ENCODE data around the gene MYL2.

DNA sequence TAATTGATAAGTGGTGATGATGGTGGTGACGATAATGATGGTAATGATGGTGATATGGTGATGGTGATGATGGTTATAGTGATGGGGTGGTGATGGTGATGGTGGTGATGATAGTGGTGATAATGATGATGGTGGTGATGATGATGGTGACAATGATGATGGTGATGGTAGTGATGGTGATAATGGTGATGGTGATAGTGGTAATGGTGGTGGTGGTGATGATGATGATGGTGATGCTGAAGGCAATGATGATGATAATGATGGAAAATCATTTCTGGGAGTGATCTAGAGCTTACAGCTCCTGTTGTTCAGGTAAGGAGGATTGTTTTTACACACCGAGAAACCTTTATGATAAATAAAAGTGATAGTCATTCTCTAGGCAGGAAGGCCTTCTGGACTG lies 39.7 kb downstream of the MYL2 start:
- TF ChIP-seq, protein P1, sequence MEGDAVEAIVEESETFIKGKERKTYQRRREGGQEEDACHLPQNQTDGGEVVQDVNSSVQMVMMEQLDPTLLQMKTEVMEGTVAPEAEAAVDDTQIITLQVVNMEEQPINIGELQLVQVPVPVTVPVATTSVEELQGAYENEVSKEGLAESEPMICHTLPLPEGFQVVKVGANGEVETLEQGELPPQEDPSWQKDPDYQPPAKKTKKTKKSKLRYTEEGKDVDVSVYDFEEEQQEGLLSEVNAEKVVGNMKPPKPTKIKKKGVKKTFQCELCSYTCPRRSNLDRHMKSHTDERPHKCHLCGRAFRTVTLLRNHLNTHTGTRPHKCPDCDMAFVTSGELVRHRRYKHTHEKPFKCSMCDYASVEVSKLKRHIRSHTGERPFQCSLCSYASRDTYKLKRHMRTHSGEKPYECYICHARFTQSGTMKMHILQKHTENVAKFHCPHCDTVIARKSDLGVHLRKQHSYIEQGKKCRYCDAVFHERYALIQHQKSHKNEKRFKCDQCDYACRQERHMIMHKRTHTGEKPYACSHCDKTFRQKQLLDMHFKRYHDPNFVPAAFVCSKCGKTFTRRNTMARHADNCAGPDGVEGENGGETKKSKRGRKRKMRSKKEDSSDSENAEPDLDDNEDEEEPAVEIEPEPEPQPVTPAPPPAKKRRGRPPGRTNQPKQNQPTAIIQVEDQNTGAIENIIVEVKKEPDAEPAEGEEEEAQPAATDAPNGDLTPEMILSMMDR (IDR thresholded peaks at IDR 0.05), result no peak
- TF ChIP-seq ZFX (IDR thresholded peaks at IDR 0.05; ENCODE audit: borderline replicate concordance), result no peak

Data from 22Rv1 (cell line).